OCI-LY3 (cell line): Measurements from ENCODE around the gene ETNK2.

Source experiments
- H2AFZ ChIP-seq: fragments of 200-600, 300-600 bp; shearing (Covaris generic); 2 replicates; pipeline ENCODE4 v1.6.0; 2014; ENCODE audit warnings: antibody characterized with exemption, low read depth, low read length
- H3K27ac ChIP-seq: fragments of 200-600, 300-600 bp; sonication (generic); 2 replicates; pipeline ENCODE4 v1.5.1; 2014; ENCODE audit warnings: mild to moderate bottlenecking, low read length, moderate library complexity, mixed read lengths
- H3K27me3 ChIP-seq: fragments of 200-600, 300-600 bp; sonication (generic); 2 replicates; pipeline ENCODE4 v1.6.1; 2014; ENCODE audit warnings: low read depth, low read length, mixed read lengths
- H3K36me3 ChIP-seq: fragments of 200-600, 300-600 bp; sonication (generic); replicated peaks from 2 replicates; pipeline ENCODE3; 2014; ENCODE audit warnings: low read depth, low read length, mixed read lengths
- H3K4me1 ChIP-seq: fragments of 300-600, 200-600 bp; sonication (generic); 2 replicates; pipeline ENCODE4 v1.6.1; 2014; ENCODE audit warnings: low read length, mixed read lengths
- H3K4me2 ChIP-seq: fragments of 200-600, 300-600 bp; sonication (generic); 2 replicates; pipeline ENCODE4 v1.6.1; 2014; ENCODE audit warnings: low read length, mixed read lengths
- H3K4me3 ChIP-seq: fragments of 300-600, 200-600 bp; sonication (generic); 2 replicates; pipeline ENCODE4 v1.5.1; 2014; ENCODE audit warnings: antibody characterized with exemption, mild to moderate bottlenecking, low read length, moderate library complexity
- H3K79me2 ChIP-seq: fragments of 300-600, 200-600 bp; shearing (Covaris generic); 2 replicates; pipeline ENCODE4 v1.6.1; 2014; ENCODE audit warnings: mild to moderate bottlenecking, low read length, mixed read lengths
- H3K9ac ChIP-seq: fragments of 300-600, 200-600 bp; shearing (Covaris generic); 2 replicates; pipeline ENCODE4 v1.6.0; 2014; ENCODE audit warnings: mild to moderate bottlenecking, low read length, moderate library complexity
- H3K9me3 ChIP-seq: fragments of 200-600, 300-600 bp; shearing (Covaris generic); 2 replicates; pipeline ENCODE4 v1.6.1; 2014; ENCODE audit warnings: low read length, mixed read lengths; ENCODE audit not compliant: insufficient read depth
- H4K20me1 ChIP-seq: fragments of 200-600, 300-600 bp; sonication (generic); 2 replicates; pipeline ENCODE4 v1.6.1; 2016; ENCODE audit warnings: low read length, mixed read lengths; ENCODE audit not compliant: insufficient read depth
- EZH2phosphoT487 ChIP-seq: fragments of 200-600 bp; shearing (Covaris generic); IDR thresholded peaks from 2 replicates; pipeline ENCODE4 v1.6.1; 2018; ENCODE audit warnings: antibody characterized with exemption, mixed run types, low read depth
- TF ChIP-seq, protein P1 (sequence below): fragments of 200-600, 300-600 bp; sonication (generic); IDR thresholded peaks from 2 replicates; pipeline ENCODE4 v1.5.1; 2014; ENCODE audit warnings: antibody characterized with exemption, low read length, low read depth

The ETNK2 gene

DNA sequence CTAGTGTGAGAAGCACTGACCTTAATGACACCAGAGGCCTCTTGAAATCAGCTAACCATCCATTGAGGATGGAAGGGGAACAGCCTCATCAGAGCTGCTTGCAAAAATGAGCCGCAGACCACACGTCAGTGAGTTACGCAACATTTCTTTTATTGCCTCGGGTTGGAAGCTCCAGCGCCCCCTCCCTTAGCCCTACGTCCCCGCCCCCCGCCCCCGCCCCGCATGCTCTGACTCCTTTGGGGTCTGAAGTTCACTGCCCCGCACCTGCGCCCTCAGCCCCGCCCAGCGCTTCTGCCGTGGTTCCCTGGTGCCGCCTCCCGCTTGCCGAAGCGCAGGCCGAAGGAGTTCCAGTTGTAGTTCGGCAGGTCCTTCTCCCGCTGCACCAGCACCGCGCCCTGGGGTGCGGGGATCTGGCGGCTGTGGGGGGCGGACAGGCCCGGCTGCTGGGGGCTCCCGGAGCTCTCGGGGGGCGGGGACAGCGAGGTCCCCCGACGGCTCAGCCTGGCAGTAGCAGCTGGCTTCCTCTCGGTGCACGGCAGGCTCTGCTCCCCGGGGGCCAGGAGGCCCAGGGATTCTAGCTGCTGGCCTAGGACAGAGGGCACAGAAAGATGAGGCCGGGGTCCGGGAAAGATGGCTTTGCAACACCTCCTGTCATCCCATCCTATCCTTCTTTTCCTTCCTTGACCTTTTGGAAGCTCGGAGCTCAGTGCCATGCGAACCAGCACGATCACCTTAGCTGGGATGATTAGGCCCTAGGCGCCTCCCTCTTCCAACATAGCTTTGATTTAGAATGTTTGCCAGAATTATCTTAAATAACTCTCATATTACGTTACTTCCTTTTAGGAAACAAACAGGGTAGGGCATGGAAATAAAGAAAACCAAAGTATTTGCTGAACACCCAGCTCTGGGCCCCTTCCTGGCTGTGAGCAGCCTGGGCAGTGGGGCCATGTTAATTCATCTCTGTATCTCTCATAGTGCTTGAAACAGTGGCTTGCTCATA, 38.7 kb upstream of the ETNK2 start:
- no peak overlapping the region for H3K4me3 ChIP-seq

DNA sequence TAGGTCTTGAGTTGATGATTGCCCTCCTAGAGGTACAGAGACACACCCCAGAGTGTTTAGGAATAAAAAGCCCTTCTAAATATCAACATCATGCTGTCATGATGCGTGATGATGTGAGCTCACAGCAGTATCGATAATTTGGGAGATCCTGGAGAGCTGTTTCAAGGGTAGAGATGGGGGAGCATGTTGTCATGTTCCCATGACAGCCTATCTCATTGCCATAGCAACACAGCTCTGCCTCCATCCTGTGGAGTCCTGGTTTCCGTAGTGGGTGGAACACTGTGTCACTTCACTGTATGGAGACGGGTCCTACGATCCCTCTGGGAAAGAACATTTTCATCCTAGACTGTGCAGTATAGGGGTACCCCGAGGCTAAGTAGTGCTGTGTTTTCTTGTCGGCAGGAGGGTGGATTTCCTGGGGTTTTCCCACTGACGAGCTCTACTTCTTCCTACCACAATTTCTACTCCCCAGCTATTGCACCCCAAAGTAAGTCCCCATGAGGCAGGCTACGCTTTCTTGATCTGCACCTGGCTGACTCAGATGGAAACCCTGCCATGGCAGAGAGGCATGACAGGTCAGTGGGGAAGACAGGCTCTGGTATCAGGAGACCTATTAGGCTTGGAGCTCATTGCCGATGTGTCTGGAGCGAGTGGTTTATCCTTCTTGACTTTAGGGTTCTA, 37.3 kb upstream of the ETNK2 start:
- no peaks in the 10 kb centered on the region for H3K79me2 ChIP-seq
- H3K36me3 ChIP-seq = no peaks in the 10 kb centered on the region
- TF ChIP-seq, protein P1, sequence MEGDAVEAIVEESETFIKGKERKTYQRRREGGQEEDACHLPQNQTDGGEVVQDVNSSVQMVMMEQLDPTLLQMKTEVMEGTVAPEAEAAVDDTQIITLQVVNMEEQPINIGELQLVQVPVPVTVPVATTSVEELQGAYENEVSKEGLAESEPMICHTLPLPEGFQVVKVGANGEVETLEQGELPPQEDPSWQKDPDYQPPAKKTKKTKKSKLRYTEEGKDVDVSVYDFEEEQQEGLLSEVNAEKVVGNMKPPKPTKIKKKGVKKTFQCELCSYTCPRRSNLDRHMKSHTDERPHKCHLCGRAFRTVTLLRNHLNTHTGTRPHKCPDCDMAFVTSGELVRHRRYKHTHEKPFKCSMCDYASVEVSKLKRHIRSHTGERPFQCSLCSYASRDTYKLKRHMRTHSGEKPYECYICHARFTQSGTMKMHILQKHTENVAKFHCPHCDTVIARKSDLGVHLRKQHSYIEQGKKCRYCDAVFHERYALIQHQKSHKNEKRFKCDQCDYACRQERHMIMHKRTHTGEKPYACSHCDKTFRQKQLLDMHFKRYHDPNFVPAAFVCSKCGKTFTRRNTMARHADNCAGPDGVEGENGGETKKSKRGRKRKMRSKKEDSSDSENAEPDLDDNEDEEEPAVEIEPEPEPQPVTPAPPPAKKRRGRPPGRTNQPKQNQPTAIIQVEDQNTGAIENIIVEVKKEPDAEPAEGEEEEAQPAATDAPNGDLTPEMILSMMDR = no peak
- TF ChIP-seq EZH2phosphoT487 = no peak
- peaks cover 47% of the 10 kb centered on the region for H3K27me3 ChIP-seq
- peaks cover 4% of the 10 kb centered on the region; the same call in 1 of the 2 replicates for H3K4me1 ChIP-seq
- no peak overlapping the region for H3K27ac ChIP-seq
- H3K4me2 ChIP-seq = no peak overlapping the region
- no peak overlapping the region for H2AFZ ChIP-seq
- H4K20me1 ChIP-seq = no peaks in the 10 kb centered on the region; the same call in 1 of the 2 replicates
- no peak overlapping the region for H3K9ac ChIP-seq
- H3K4me3 ChIP-seq = no peak overlapping the region
- no peaks in the 10 kb centered on the region for H3K9me3 ChIP-seq

More for the DNA sequence above, 38.7 kb upstream of the ETNK2 start:
- H3K36me3 ChIP-seq = no peaks in the 10 kb centered on the region
- peaks cover 51% of the 10 kb centered on the region for H3K27me3 ChIP-seq
- no peak overlapping the region for H2AFZ ChIP-seq
- H3K27ac ChIP-seq = no peak overlapping the region
- TF ChIP-seq, protein P1 = no peak
- TF ChIP-seq EZH2phosphoT487 = no peak
- no peak overlapping the region for H3K4me2 ChIP-seq
- peaks cover 4% of the 10 kb centered on the region; the same call in 1 of the 2 replicates for H3K4me1 ChIP-seq
- no peaks in the 10 kb centered on the region for H3K79me2 ChIP-seq
- H4K20me1 ChIP-seq = no peaks in the 10 kb centered on the region; the same call in 1 of the 2 replicates
- H3K9me3 ChIP-seq = no peaks in the 10 kb centered on the region
- no peak overlapping the region for H3K9ac ChIP-seq

DNA sequence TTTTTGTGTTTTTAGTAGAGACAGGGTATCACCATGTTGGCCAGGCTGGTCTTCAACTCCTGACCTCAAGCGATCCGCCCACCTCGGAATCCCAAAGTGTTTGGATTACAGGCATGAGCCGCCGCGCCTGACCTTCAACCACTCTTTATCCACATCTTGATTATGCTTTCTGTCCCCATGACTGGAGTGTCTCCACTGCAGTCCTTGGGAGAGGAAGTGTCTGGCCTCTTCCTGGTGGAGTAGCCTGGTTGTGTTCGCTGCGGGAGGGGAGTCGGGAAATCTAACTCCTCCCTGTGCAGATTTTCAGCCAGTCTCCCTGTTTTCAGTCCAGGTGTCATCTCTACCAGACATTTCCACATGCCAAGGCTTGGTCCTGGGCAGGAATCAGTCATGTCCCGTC, 34.8 kb upstream of the ETNK2 start:
- no peaks in the 10 kb centered on the region for H3K9me3 ChIP-seq
- no peak overlapping the region for H3K27ac ChIP-seq
- H3K27me3 ChIP-seq = peaks cover 28% of the 10 kb centered on the region
- H3K4me2 ChIP-seq = no peak overlapping the region
- no peak overlapping the region for H2AFZ ChIP-seq
- TF ChIP-seq EZH2phosphoT487 = no peak
- TF ChIP-seq, protein P1 = no peak
- H3K79me2 ChIP-seq = no peaks in the 10 kb centered on the region
- H3K9ac ChIP-seq = no peak overlapping the region
- H3K36me3 ChIP-seq = no peaks in the 10 kb centered on the region
- H3K4me1 ChIP-seq = peaks cover 4% of the 10 kb centered on the region; the same call in 1 of the 2 replicates
- no peaks in the 10 kb centered on the region for H4K20me1 ChIP-seq
- no peak overlapping the region for H3K4me3 ChIP-seq

DNA sequence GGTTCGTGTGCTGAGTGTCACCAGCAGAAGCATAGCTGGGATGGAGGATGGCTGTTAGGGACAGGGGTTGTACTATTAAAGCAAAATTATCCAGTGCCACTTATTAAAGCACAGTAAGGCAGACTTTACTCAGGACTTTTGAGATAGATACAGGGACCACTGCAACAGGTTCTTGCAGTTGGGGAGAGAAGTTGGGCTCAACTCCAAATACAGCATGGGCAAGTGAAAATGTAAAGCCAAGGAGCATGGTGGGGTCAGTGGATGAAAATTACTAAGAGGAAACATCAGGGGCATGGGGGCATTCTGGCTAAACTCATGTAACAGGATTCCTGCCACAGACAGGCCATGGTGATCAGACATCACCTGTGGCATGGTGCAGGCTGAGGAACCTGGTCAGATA, 29.3 kb upstream of the ETNK2 start:
- Histone ChIP-seq H3K4me1 (no peaks in the 10 kb centered on the region), H3K27me3 (peaks cover 21% of the 10 kb centered on the region; the same call in 1 of the 2 replicates), H3K9ac (no peak overlapping the region), H4K20me1 (no peaks in the 10 kb centered on the region), H3K4me2 (no peak overlapping the region), H3K9me3 (no peaks in the 10 kb centered on the region), H2AFZ (no peak overlapping the region), H3K36me3 (no peaks in the 10 kb centered on the region), H3K27ac (no peak overlapping the region), H3K79me2 (no peaks in the 10 kb centered on the region), H3K4me3 (no peak overlapping the region)
- no peak for TF ChIP-seq EZH2phosphoT487
- TF ChIP-seq, protein P1 = no peak
